Natural killer cell treated with Interleukin-12 subunit alpha and Interleukin-12 subunit beta and Interleukin-15 and Interleukin-18, amount 100 ng/mL, for 72 hours (primary cell): ENCODE measurements around the gene RPS6KA4. TPM values are rescaled to one million over a fixed set of nuclear protein-coding genes. Genes with fewer than 3 reads are reported as not detected.
"Not testable (repeated sequence)": the region's sequence is repeated elsewhere in the genome, so short reads cannot be mapped to it uniquely, and the experiment has no call there.

ENCODE experiments used
- ATAC-seq, 2 donors: fragments of 150-1000 bp; cut with Tn5 transposase in 1 of 2; sonication (Bioruptor Pico), chemical (Tn5 transposase) in 1 of 2; 2 replicates each; pipeline ENCODE4 v1.10.0; 2021
- DNase-seq: peaks from one replicate; pipeline ENCODE4 v3.0.0; 2022; ENCODE audit warnings: low spot score
- H3K27ac Mint-ChIP-seq, 2 donors: 1 replicate in 1 of 2; 2 replicates in 1 of 2; pipeline ENCODE4 v1.8.0; 2022; ENCODE audit warnings: mixed read lengths in 2 of 2, mild to moderate bottlenecking in 1 of 2, moderate library complexity in 1 of 2
- H3K27me3 Mint-ChIP-seq, 2 donors: 1 replicate in 1 of 2; 2 replicates in 1 of 2; pipeline ENCODE4 v1.8.0; 2022; ENCODE audit warnings: mixed read lengths in 2 of 2
- H3K36me3 Mint-ChIP-seq: one replicate; pipeline ENCODE4 v1.8.0; 2022; ENCODE audit warnings: mixed read lengths
- H3K4me1 Mint-ChIP-seq, 2 donors: 1 replicate in 1 of 2; 2 replicates in 1 of 2; pipeline ENCODE4 v1.8.0; 2022; ENCODE audit warnings: low read depth in 2 of 2, mixed read lengths in 2 of 2, mild to moderate bottlenecking in 1 of 2
- H3K4me3 Mint-ChIP-seq: one replicate; pipeline ENCODE4 v1.8.0; 2022; ENCODE audit warnings: mixed read lengths
- H3K9me3 Mint-ChIP-seq: 2 replicates; pipeline ENCODE4 v1.8.0; 2022; ENCODE audit warnings: mixed read lengths
- total RNA-seq, 2 donors: library from RNA; stranded (reverse); gene quantifications; one replicate each; pipeline ENCODE4 v1.2.3, GENCODE V29; 2022

The RPS6KA4 gene
- total RNA-seq, 2 donors from 2014 or later: 20.7 to 29.5 TPM

GRCh38 chr11:64407630-64408029, 48.7 kb downstream of the RPS6KA4 start:
- peaks cover 7 to 18% of the 10 kb centered on the region in 2 donors for H3K27me3 Mint-ChIP-seq
- no peaks in the 10 kb centered on the region for H3K9me3 Mint-ChIP-seq
- H3K27ac Mint-ChIP-seq: no peak overlapping the region
- DNase-seq (no peak), ATAC-seq (no peak)
- no peaks in the 10 kb centered on the region for H3K36me3 Mint-ChIP-seq
- H3K4me1 Mint-ChIP-seq: no peaks in the 10 kb centered on the region
- no peak overlapping the region for H3K4me3 Mint-ChIP-seq

DNA sequence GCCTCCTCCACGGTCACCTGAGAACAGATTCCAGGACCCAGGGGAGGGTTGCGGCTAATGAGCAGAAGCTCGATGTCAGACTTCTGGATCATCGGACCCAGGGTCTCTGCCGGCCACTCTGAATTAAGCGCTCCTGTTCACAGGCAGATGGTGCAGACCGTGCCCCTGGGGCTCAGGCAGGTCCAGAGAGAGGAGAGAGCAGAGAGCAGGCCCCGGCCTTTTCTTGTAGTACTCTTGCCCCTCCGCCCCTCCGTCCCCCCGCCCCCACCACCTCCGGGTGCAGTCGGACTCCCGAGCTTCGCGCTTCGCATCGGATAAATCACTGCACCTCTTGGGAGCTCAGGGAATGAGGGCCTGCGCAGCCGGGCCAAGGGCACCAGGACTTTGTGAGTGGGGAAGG, 50.3 kb downstream of the RPS6KA4 start:
- no peak for DNase-seq
- Mint-ChIP-seq H3K27me3 (peaks cover 5 to 12% of the 10 kb centered on the region in 2 donors), H3K4me1 (no peaks in the 10 kb centered on the region), H3K9me3 (no peaks in the 10 kb centered on the region), H3K4me3 (no peak overlapping the region), H3K36me3 (no peaks in the 10 kb centered on the region), H3K27ac (no peak overlapping the region)
- ATAC-seq: no peak

GRCh38 chr11:64409707-64410403, 50.9 kb downstream of the RPS6KA4 start:
- Mint-ChIP-seq H3K9me3 (no peaks in the 10 kb centered on the region), H3K4me3 (no peak overlapping the region), H3K27ac (no peak overlapping the region), H3K27me3 (peaks cover 3 to 8% of the 10 kb centered on the region in 2 donors), H3K36me3 (no peaks in the 10 kb centered on the region), H3K4me1 (peaks cover 1 to 2% of the 10 kb centered on the region in 2 donors)
- DNase-seq (no peak), ATAC-seq (no peak)

- H3K27me3 Mint-ChIP-seq: peaks cover 3 to 8% of the 10 kb centered on the region in 2 donors
- no peak overlapping the region for H3K27ac Mint-ChIP-seq
- H3K4me3 Mint-ChIP-seq: no peak overlapping the region
- no peaks in the 10 kb centered on the region for H3K9me3 Mint-ChIP-seq
- DNase-seq (no peak), ATAC-seq (no peak)
- H3K4me1 Mint-ChIP-seq: peaks cover 6 to 7% of the 10 kb centered on the region in 2 donors
- H3K36me3 Mint-ChIP-seq: no peaks in the 10 kb centered on the region
These were observed 51.4 kb downstream of the RPS6KA4 start for GRCh38 chr11:64410404-64410734.

- no peak for ATAC-seq
These were observed 54.5 kb downstream of the RPS6KA4 start for GRCh38 chr11:64413417-64413816.

DNA sequence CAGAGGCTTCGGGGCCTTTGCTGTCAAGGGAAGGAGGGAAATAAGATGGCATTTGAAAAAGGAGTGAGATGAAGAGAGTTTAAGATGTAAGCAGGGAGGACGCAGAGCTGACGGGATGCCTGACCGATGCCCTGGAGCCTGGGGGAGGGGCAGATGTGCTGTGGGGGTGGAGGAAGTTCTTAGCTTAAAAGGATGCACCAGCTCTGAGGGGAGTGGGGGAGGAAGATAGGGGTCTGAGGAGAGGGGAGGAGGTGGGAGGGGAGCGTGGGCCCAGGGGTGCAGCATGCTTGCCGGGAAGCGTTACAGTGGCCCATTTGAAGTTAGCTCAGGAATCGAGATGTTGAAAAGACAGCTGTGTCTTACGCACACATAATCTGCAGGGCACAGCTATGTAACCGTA, 56.3 kb downstream of the RPS6KA4 start:
- Mint-ChIP-seq H3K27ac (no peak overlapping the region), H3K9me3 (no peaks in the 10 kb centered on the region), H3K36me3 (no peaks in the 10 kb centered on the region), H3K4me1 (peaks cover 7% of the 10 kb centered on the region in 2 donors), H3K27me3 (peaks cover 3 to 8% of the 10 kb centered on the region in 2 donors), H3K4me3 (no peak overlapping the region)
- ATAC-seq (no peak), DNase-seq (no peak)

More at GRCh38 chr11:64413417-64413816, 54.5 kb downstream of the RPS6KA4 start:
- Mint-ChIP-seq H3K9me3 (no peaks in the 10 kb centered on the region), H3K4me1 (peaks cover 7% of the 10 kb centered on the region in 2 donors), H3K36me3 (no peaks in the 10 kb centered on the region), H3K4me3 (no peak overlapping the region), H3K27me3 (peaks cover 3 to 8% of the 10 kb centered on the region in 2 donors), H3K27ac (no peak overlapping the region)
- DNase-seq: no peak

DNA sequence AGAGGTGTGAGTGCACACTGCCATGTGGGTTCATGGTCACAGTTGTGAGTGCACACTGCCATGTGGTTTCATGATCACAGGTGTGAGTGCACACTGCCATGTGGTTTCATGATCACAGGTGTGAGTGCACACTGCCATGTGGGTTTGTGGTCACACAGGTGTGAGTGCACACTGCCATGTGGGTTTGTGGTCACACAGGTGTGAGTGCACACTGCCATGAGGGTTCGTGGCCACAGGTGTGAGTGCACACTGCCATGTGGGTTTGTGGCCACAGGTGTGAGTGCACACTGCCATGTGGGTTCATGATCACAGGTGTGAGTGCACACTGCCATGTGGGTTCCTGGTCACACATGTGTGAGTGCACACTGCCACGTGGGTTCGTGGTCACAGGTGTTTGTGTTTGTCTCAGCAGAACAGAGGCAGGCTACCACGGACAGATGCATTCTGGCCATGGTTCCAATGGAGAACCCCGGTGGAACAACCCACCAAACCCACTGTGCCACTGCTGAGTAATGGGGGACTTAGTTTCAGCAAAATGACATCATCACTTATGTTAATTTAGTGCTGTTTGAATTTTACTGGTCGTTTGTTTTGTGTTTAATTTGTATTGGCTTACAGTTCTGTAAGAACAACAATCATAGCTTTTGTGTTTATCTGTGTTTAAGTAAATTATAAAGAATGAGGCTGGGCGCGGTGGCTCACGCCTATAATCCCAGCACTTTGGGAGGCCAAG, 57.2 kb downstream of the RPS6KA4 start:
- Mint-ChIP-seq H3K4me1 (peaks cover 7% of the 10 kb centered on the region in 2 donors), H3K27ac (no peak overlapping the region), H3K4me3 (no peak overlapping the region), H3K9me3 (no peaks in the 10 kb centered on the region), H3K27me3 (peaks cover under 1 to 3% of the 10 kb centered on the region in 2 donors), H3K36me3 (no peaks in the 10 kb centered on the region)
- ATAC-seq: no peak
- DNase-seq: no peak

DNA sequence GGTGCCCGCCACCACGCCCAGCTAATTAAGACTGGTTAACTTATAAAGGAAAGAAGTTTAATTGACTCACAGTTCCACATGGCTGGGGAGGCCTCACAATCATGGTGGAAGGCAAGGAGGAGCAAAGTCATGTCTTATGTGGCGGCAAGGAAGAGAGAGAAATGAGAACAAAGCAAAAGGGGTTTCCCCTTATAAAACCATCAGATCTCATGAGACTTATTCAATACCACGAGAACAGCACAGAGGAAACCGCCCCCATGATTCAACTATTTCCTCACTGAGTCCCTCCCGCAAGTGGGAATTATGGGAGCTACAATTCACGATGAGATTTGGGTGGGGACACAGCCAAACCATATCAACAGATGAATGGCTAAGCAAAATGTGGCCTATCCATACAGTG, 59.3 kb downstream of the RPS6KA4 start:
- not testable (repeated sequence) for H3K27ac Mint-ChIP-seq, H3K4me1 Mint-ChIP-seq, ATAC-seq, H3K4me3 Mint-ChIP-seq, H3K27me3 Mint-ChIP-seq, H3K36me3 Mint-ChIP-seq, DNase-seq, H3K9me3 Mint-ChIP-seq

GRCh38 chr11:64419257-64419790, 60.4 kb downstream of the RPS6KA4 start:
- no peak for DNase-seq
- no peak overlapping the region for H3K4me3 Mint-ChIP-seq
- ATAC-seq: no peak
- no peaks in the 10 kb centered on the region for H3K9me3 Mint-ChIP-seq
- peaks cover 7% of the 10 kb centered on the region in 2 donors for H3K4me1 Mint-ChIP-seq
- no peaks in the 10 kb centered on the region for H3K27me3 Mint-ChIP-seq
- H3K36me3 Mint-ChIP-seq: no peaks in the 10 kb centered on the region
- no peak overlapping the region for H3K27ac Mint-ChIP-seq

GRCh38 chr11:64419818-64420485, 61.0 kb downstream of the RPS6KA4 start:
- Mint-ChIP-seq H3K27ac (no peak overlapping the region), H3K4me1 (peaks cover 4 to 5% of the 10 kb centered on the region in 2 donors), H3K36me3 (no peaks in the 10 kb centered on the region), H3K4me3 (no peak overlapping the region), H3K27me3 (no peaks in the 10 kb centered on the region), H3K9me3 (no peaks in the 10 kb centered on the region)
- ATAC-seq (no peak), DNase-seq (no peak)

Other genes starting within 250 kb of the RPS6KA4 start
- gene MACROD1, start 193.0 kb upstream of the RPS6KA4 start, total RNA-seq: 10 to 100 TPM in 1 of 2 donors, 1 to 10 TPM in 1; 3.0 to 12.7 TPM
- gene STIP1, start 173.0 kb upstream of the RPS6KA4 start, total RNA-seq: 100 to 1,000 TPM; 431 to 450 TPM
- 100 to 1,000 TPM; 249 to 276 TPM for gene FERMT3, start 152.4 kb upstream of the RPS6KA4 start, total RNA-seq
- 10 to 100 TPM; 30.5 to 35.7 TPM for gene TRPT1, start 133.0 kb upstream of the RPS6KA4 start, total RNA-seq
- gene NUDT22, start 132.9 kb upstream of the RPS6KA4 start, total RNA-seq: 100 to 1,000 TPM in 1 of 2 donors, 10 to 100 TPM in 1; 83.6 to 120 TPM
- 10 to 100 TPM; 31.2 to 33.0 TPM for gene DNAJC4, start 128.6 kb upstream of the RPS6KA4 start, total RNA-seq
- gene VEGFB, start 124.6 kb upstream of the RPS6KA4 start, total RNA-seq: 10 to 100 TPM; 38.7 to 42.3 TPM
- 10 to 100 TPM; 33.1 to 53.5 TPM for gene FKBP2, start 118.1 kb upstream of the RPS6KA4 start, total RNA-seq
- gene PPP1R14B, start 112.2 kb upstream of the RPS6KA4 start, total RNA-seq: 100 to 1,000 TPM; 130 to 236 TPM
- gene PLCB3, start 107.6 kb upstream of the RPS6KA4 start, total RNA-seq: 10 to 100 TPM; 13.9 to 16.4 TPM
- 10 to 100 TPM; 29.5 to 46.9 TPM for gene BAD, start 74.5 kb upstream of the RPS6KA4 start, total RNA-seq
- 10 to 100 TPM; 40.9 to 62.7 TPM for gene GPR137, start 73.3 kb upstream of the RPS6KA4 start, total RNA-seq
- not detected for gene KCNK4, start 67.9 kb upstream of the RPS6KA4 start, total RNA-seq
- not detected for gene CATSPERZ, start 58.8 kb upstream of the RPS6KA4 start, total RNA-seq
- gene ESRRA, start 53.6 kb upstream of the RPS6KA4 start, total RNA-seq: 100 to 1,000 TPM in 1 of 2 donors, 10 to 100 TPM in 1; 67.2 to 116 TPM
- gene TRMT112, start 41.6 kb upstream of the RPS6KA4 start, total RNA-seq: 100 to 1,000 TPM; 171 to 203 TPM
- gene PRDX5, start 41.0 kb upstream of the RPS6KA4 start, total RNA-seq: 100 to 1,000 TPM in 1 of 2 donors, 10 to 100 TPM in 1; 83.5 to 116 TPM
- 100 to 1,000 TPM; 172 to 224 TPM for gene CCDC88B, start 19.0 kb upstream of the RPS6KA4 start, total RNA-seq
- gene SLC22A11, start 196.8 kb downstream of the RPS6KA4 start, total RNA-seq: not detected
- gene SLC22A12, start 232.1 kb downstream of the RPS6KA4 start, total RNA-seq: not detected